K562 (cell line): Measurements from ENCODE around the gene ARL6IP1.

Experiments used
- ATF2 ChIP-seq: sonication (generic); formaldehyde crosslinking; IDR thresholded peaks from 2 replicates; pipeline ENCODE4 v1.8.1; 2022; ENCODE audit warnings: missing genetic modification reagents
- CTCF ChIP-seq, 3 experiments: IDR thresholded peaks in 2 of 3; conservative IDR thresholded peaks in 1 of 3; 2 replicates each; pipeline ENCODE4 v1.5.1; 2011 to 2012; ENCODE audit warnings: low read length in 3 of 3, mild to moderate bottlenecking in 3 of 3, control low read depth in 2 of 3, improper control_type of control experiment in 1 of 3, inconsistent platforms in 1 of 3, low read depth in 1 of 3, mixed read lengths in 1 of 3, moderate library complexity in 1 of 3; ENCODE audit not compliant: insufficient read depth in 2 of 3
- CUX1 ChIP-seq: fragments of 200-800 bp; sonication (Bioruptor generic); IDR thresholded peaks from 2 replicates; pipeline ENCODE4 v1.6.1; 2016; ENCODE audit warnings: missing genetic modification characterization, missing compliant biosample characterization
- EP300 ChIP-seq: IDR thresholded peaks from 2 replicates; pipeline ENCODE4 v1.6.1; 2012; ENCODE audit warnings: low read length, improper control_type of control experiment
- GATAD2B ChIP-seq: fragments of 450-650 bp; IDR thresholded peaks from 2 replicates; pipeline ENCODE4 v1.6.1; 2017; ENCODE audit warnings: mild to moderate bottlenecking, borderline replicate concordance
- IRF1 ChIP-seq: sonication (generic); formaldehyde crosslinking; IDR thresholded peaks from 2 replicates; pipeline ENCODE4 v1.8.0; 2022; ENCODE audit warnings: missing genetic modification reagents, mild to moderate bottlenecking, borderline replicate concordance
- MXD1 ChIP-seq: fragments of 250-450 bp; sonication (Bioruptor Pico); IDR thresholded peaks from 2 replicates; pipeline ENCODE4 v1.8.0; 2021; ENCODE audit warnings: borderline replicate concordance, mild to moderate bottlenecking, moderate library complexity; ENCODE audit not compliant: poor library complexity, severe bottlenecking
- POLR2A ChIP-seq: fragments of 450-650 bp; conservative IDR thresholded peaks from 2 replicates; pipeline ENCODE4 v1.6.1; 2016
- RCOR1 ChIP-seq, 2 experiments: IDR thresholded peaks; 2 replicates each; pipeline ENCODE4 v1.6.1; 2012; ENCODE audit warnings: low read depth in 2 of 2, low read length in 2 of 2, borderline replicate concordance in 1 of 2, improper control_type of control experiment in 1 of 2
- SMC3 ChIP-seq: conservative IDR thresholded peaks from 2 replicates; pipeline ENCODE4 v1.6.1; 2011; ENCODE audit warnings: low read depth, low read length, improper control_type of control experiment; ENCODE audit not compliant: insufficient read depth
- TCF7 ChIP-seq: sonication (generic); IDR thresholded peaks from 2 replicates; pipeline ENCODE4 v1.6.1; 2016; ENCODE audit warnings: antibody characterized with exemption, borderline replicate concordance
- ZFP1 ChIP-seq: fragments of 450-650 bp; formaldehyde crosslinking; IDR thresholded peaks from 2 replicates; pipeline ENCODE4 v1.4.0; 2020; ENCODE audit warnings: mild to moderate bottlenecking, mixed read lengths
- ZNF511 ChIP-seq: sonication (generic); formaldehyde crosslinking; IDR thresholded peaks from 2 replicates; pipeline ENCODE4 v1.8.0; 2022; ENCODE audit warnings: mild to moderate bottlenecking, missing genetic modification reagents

- TF ChIP-seq ZFP1 (CRISPR knock-in tag) = no peak
- TF ChIP-seq IRF1 (CRISPR knock-in tag) = no peak
- TF ChIP-seq GATAD2B = no peak
- TF ChIP-seq ZNF511 (CRISPR knock-in tag) = no peak
- TF ChIP-seq POLR2A = no peak
- no peak for TF ChIP-seq CUX1 (CRISPR knock-in tag)
- no peak for TF ChIP-seq SMC3
- no peak for TF ChIP-seq TCF7
- TF ChIP-seq CTCF (IDR thresholded peaks at IDR 0.05 in 2 of 3, conservative IDR thresholded peaks at IDR 0.05 in 1 of 3; ENCODE audit: insufficient read depth in 2 of 3, low read depth in 1 of 3, low read length in 3 of 3) = no peak
- TF ChIP-seq ATF2 = no peak
- TF ChIP-seq EP300 = no peak
- TF ChIP-seq MXD1 (CRISPR knock-in tag) = no peak
- no peak for TF ChIP-seq RCOR1 (IDR thresholded peaks at IDR 0.05; ENCODE audit: borderline replicate concordance in 1 of 2, low read depth in 2 of 2, low read length in 2 of 2)
Observed at GRCh38 chr16:18836702-18837101, 35.4 kb upstream of the ARL6IP1 start.
